Mucosa of descending colon (tissue), 3 donors: ENCODE results near the gene CST9L. TPM values are rescaled to one million over a fixed set of nuclear protein-coding genes. Genes with fewer than 3 reads are reported as not detected.
"Not testable (repeated sequence)": the region's sequence is repeated elsewhere in the genome, so short reads cannot be mapped to it uniquely, and the experiment has no call there.

Experiments
- ATAC-seq: fragments of 200-7000 bp; cut with Tn5 transposase; one replicate; pipeline ENCODE4 v1.9.1; 2020; ENCODE audit warnings: mild to moderate bottlenecking, moderate library complexity
- DNase-seq, 3 donors: peaks; one replicate each; pipeline ENCODE4 v3.0.0-alpha.2; 2020
- H3K36me3 ChIP-seq: fragments of 200-600 bp; one replicate; pipeline ENCODE4 v1.8.0; 2021; ENCODE audit warnings: low read depth, mild to moderate bottlenecking
- H3K4me1 ChIP-seq: fragments of 200-600 bp; one replicate; pipeline ENCODE4 v1.8.0; 2021; ENCODE audit warnings: low read depth, mild to moderate bottlenecking
- H3K4me3 ChIP-seq: fragments of 200-600 bp; one replicate; pipeline ENCODE4 v1.8.0; 2021; ENCODE audit warnings: mild to moderate bottlenecking
- H3K9me3 ChIP-seq: fragments of 200-600 bp; one replicate; pipeline ENCODE4 v1.8.0; 2021; ENCODE audit warnings: mild to moderate bottlenecking
- CTCF ChIP-seq: fragments of 200-600 bp; IDR thresholded peaks from one replicate; pipeline ENCODE4 v1.8.0; 2022; ENCODE audit warnings: antibody characterized with exemption, mild to moderate bottlenecking
- intact Hi-C, 2 donors: fragments of 100-400 bp; cut with DNase I in 1 of 2; cut with micrococcal nuclease in 1 of 2; formaldehyde crosslinking; loops; one replicate each; pipeline versions ENCODE4 v1.11.0 to v1.11.1; 2022; cut with DNase I, micrococcal nuclease
- total RNA-seq, 3 donors: library from RNA; stranded (reverse); fragmentation: NEBNext Ultra II Directional in 2 of 3; extraction: Animal tissue kit (Norgen Biotek cat#: 25700) in 2 of 3; gene quantifications; one replicate each; pipeline versions ENCODE4 v1.2.1 to v1.2.4, GENCODE V29; 2021 to 2023
- donor health status: DM: no; HTN: no; CAD: no; lungs with moderate emphysema.
- donor health status: DM: no; HTN: no; CAD: no.
- donor health status: DM: no; HTN: yes; CAD: no.

Gene CST9L
- total RNA-seq, 3 donors from 2014 or later, result not detected

DNA sequence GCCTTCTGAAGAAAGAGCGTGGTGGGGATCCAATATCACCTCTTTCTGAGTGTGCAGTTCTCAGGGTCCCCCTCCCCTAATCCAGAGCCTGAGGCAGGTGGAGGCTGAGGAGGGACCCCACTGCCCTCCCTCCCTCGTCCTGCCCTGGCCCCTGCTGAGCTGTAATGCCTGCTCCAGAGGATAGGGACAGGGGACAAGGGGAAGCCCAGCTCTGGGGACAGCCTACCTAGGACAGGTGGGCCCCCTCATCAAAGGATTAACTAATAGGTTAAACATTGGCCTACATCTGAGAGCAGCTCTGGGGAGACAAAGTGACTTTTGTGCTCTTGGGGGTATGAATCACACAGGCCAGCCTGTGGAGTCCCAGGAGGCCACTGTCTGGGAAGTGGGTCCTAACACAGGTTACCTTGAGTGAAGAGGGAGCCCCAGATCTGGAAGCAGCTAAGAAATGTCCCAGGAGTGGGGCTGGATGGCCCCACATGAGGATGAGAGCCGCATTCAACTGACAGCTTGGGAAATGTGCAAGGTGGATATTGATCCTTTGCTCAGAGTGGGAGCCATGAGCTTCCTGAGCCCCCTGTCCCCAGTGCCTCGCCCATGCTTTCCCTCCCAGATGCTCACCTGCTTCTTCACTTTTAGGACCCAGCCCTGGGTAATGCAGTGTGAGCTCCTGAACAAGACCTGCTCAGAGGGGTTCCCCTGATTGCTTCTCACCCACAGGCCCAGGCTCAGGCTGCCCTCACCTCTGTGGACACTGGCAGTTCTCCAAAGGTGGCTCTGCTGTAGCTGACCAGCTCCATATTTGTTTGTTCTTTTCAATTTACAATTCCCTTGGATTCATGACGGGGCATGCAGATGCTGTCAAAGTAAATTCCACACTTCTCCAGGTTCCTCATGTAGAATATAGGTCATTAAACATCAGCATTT is 17.8 kb upstream of the CST9L start:
- H3K9me3 ChIP-seq, result no peaks in the 10 kb centered on the region
- DNase-seq (no peak), ATAC-seq (no peak)
- H3K4me1 ChIP-seq, result no peaks in the 10 kb centered on the region
- H3K4me3 ChIP-seq, result no peak overlapping the region
- intact Hi-C loops, result no loop called here
- no peak for TF ChIP-seq CTCF
- H3K36me3 ChIP-seq, result no peaks in the 10 kb centered on the region

DNA sequence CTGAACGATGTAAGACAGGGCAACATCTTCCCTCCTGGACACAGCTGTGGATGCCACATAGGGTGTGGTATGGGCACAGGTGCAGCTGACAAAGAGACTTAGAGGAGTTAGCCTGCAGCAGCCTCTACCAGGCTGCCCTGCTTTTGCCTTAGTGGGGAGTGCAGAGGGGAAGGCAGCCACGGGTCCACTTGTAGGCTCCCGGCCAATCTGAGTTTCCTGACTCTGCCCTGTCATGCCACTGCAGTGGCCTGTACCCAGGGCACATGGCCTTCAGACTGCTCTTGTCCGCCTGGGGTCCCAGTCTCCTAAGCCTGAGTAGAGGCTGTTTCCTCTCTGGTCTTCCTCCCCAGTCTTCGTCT is 17.1 kb upstream of the CST9L start:
- ATAC-seq, result no peak

GRCh38 chr20:23584434-23585199 is 16.3 kb upstream of the CST9L start:
- H3K36me3 ChIP-seq, result no peaks in the 10 kb centered on the region
- no peak for DNase-seq
- H3K9me3 ChIP-seq, result no peaks in the 10 kb centered on the region
- no peak for ATAC-seq
- no peak for TF ChIP-seq CTCF
- H3K4me1 ChIP-seq, result no peaks in the 10 kb centered on the region
- H3K4me3 ChIP-seq, result no peak overlapping the region
- intact Hi-C loops, result no loop called here

More for the DNA sequence above, 17.1 kb upstream of the CST9L start:
- TF ChIP-seq CTCF, result no peak
- no peaks in the 10 kb centered on the region for H3K36me3 ChIP-seq
- no peak overlapping the region for H3K4me3 ChIP-seq
- intact Hi-C loops, result no loop called here
- H3K4me1 ChIP-seq, result no peaks in the 10 kb centered on the region
- DNase-seq, result no peak
- no peaks in the 10 kb centered on the region for H3K9me3 ChIP-seq

DNA sequence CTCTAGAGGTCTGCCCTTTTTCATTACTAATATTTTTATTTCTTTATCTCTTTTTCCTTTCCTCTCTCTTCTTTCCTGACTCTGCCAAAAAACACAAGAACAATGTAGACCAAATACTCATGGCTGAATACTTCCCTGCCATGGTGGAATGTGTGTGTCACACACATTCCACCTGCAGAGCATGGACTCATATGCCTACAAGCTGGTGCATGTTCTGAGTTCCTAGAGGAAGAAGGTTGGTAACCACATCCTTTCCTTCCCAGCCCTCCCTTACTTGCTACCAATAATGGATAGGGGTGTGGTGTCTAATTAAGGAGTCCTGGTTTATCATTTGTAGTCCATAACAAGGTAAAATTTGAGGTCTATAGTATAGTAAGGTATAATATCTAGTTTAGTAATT is 15.2 kb upstream of the CST9L start:
- Histone ChIP-seq H3K36me3 (no peaks in the 10 kb centered on the region), H3K9me3 (no peaks in the 10 kb centered on the region), H3K4me1 (no peaks in the 10 kb centered on the region), H3K4me3 (no peak overlapping the region)
- ATAC-seq, result no peak
- DNase-seq, result no peak
- intact Hi-C loops, result no loop called here
- no peak for TF ChIP-seq CTCF

- no peaks in the 10 kb centered on the region for H3K36me3 ChIP-seq
- no peaks in the 10 kb centered on the region for H3K4me1 ChIP-seq
- DNase-seq (no peak), ATAC-seq (no peak)
- H3K9me3 ChIP-seq, result no peaks in the 10 kb centered on the region
- intact Hi-C loops, result no loop called here
- H3K4me3 ChIP-seq, result no peak overlapping the region
- no peak for TF ChIP-seq CTCF
Measured at GRCh38 chr20:23582293-23582692, 14.0 kb upstream of the CST9L start.

GRCh38 chr20:23581833-23582232 is 13.5 kb upstream of the CST9L start:
- intact Hi-C loops, H3K9me3 ChIP-seq, ATAC-seq, H3K36me3 ChIP-seq, H3K4me1 ChIP-seq, H3K4me3 ChIP-seq: not testable (repeated sequence)
- peak in 2 of 3 donors; percentile 9 to 59 for DNase-seq
